AG09319 (cell line): ENCODE measurements around the gene ACOT12.
"Not testable (repeated sequence)": the region's sequence is repeated elsewhere in the genome, so short reads cannot be mapped to it uniquely, and the experiment has no call there.

ENCODE experiments used
- DNase-seq: peaks from one replicate; pipeline ENCODE4 v3.0.0-alpha.2; 2010; ENCODE audit warnings: low read depth; ENCODE audit errors: extremely low read depth
- TF ChIP-seq, protein P1 (sequence below): IDR thresholded peaks from 2 replicates; pipeline ENCODE4 v1.5.1; 2011; ENCODE audit warnings: low read depth, mild to moderate bottlenecking, inconsistent platforms, low read length, moderate library complexity

ACOT12 gene

DNA sequence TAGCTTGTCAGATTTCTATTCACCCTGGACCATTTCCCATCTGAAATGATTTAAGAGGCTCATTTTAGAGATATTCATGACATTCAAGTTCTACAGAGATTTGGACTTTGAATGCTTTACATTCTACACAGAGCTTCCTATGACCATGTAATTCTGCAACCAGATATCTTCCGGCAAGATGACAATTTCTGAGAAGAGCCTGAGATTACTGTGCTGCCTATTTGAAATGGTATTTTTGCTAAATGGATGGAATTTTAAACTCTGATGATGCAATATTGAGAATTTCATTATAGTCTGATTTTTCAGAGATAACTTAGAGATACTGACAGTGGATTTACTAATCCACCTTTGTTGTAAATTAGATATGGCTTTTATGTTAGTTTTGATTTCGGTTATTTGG, 16.0 kb upstream of the ACOT12 start:
- TF ChIP-seq, protein P1, sequence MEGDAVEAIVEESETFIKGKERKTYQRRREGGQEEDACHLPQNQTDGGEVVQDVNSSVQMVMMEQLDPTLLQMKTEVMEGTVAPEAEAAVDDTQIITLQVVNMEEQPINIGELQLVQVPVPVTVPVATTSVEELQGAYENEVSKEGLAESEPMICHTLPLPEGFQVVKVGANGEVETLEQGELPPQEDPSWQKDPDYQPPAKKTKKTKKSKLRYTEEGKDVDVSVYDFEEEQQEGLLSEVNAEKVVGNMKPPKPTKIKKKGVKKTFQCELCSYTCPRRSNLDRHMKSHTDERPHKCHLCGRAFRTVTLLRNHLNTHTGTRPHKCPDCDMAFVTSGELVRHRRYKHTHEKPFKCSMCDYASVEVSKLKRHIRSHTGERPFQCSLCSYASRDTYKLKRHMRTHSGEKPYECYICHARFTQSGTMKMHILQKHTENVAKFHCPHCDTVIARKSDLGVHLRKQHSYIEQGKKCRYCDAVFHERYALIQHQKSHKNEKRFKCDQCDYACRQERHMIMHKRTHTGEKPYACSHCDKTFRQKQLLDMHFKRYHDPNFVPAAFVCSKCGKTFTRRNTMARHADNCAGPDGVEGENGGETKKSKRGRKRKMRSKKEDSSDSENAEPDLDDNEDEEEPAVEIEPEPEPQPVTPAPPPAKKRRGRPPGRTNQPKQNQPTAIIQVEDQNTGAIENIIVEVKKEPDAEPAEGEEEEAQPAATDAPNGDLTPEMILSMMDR = no peak
- DNase-seq = no peak

DNA sequence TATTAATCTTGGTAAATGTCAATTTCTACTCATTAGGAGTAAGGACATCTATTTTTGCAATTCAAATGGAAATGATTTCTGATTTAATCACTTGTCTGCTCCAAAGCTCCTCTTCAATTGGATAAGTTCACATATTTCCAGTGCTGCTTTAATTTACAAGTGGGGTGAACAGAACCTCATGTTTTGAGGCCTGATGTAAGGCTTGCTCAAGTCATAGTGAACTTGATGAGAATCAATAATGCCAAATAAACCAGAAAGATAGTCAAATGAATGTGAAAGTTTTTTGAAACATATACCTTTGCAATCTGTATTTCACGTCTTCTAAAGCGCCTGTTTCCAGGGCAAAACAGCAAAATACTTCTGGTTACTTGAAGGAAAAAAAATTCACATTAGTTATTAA, 15.4 kb upstream of the ACOT12 start:
- TF ChIP-seq, protein P1 = no peak
- no peak for DNase-seq

DNA sequence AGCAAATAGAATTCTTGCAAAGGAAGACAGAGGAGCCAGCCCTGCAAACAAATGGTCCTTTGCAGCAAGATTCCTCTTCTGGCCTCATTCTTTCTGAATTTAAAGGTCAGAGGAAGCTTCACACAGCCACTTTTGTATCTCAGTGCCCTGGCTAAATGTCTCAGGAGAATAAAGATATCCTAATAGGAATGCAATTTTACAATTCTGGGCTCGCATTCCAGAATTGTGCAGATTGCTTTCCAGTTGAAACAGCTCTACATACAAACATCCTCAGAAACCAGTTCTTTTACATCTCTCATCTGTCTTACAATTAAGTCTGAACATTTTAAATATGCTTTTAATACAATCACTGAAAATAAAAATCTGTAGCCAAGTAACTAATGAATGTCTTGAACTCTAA, 14.6 kb upstream of the ACOT12 start:
- no peak for DNase-seq
- TF ChIP-seq, protein P1 = no peak

DNA sequence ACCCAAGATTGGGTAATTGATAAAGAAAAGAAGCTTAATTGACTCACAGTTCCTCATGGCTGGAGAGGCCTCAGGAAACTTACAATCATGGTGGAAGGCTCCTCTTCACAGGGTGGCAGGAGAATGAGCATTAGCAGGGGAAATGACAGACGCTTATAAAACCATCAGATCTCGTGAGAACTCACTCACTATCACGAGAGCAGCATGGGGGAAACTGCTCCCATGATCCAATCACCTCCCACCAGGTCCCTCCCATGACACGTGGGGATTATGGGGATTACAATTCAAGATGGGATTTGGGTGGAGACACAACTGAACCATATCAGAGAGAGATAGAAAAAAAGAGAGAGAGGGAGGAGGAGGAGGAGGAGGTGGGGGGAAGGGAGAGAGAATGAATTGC, 13.9 kb upstream of the ACOT12 start:
- not testable (repeated sequence) for DNase-seq

DNA sequence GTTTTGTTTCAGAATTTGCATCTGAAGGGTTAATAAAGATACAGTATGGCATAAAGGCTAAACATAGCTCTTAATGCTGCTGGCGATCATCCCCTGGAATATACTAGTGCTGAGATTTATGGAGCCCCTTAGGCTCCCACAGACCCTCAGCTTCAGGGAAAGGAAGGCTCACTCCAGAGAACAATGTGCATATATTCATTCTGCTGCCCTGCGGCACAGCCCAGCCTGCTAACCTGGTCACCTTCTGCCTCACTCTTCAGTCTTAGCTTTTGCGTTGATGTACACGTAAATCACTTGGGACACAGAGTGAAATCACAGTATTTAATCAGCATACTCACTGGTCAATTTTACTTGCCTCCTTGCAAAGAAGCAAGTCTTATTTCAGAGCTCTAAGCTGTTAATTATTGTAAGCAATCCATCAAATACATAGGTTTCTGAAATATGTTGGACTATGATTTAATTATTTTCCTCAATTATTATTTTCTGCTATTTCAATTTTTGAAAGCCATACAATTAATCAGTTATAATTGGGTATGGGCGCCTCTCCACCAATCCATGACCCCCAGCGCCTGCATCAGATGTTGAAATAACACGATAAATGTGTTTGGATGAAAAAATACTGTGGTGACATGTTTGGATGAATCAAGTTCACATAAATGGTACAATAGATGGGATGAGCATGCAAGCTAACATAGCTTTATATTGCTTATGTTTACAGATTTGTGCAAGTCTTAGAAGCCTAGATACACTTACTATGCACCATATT, 11.4 kb upstream of the ACOT12 start:
- no peak for DNase-seq
- TF ChIP-seq, protein P1 = no peak

DNA sequence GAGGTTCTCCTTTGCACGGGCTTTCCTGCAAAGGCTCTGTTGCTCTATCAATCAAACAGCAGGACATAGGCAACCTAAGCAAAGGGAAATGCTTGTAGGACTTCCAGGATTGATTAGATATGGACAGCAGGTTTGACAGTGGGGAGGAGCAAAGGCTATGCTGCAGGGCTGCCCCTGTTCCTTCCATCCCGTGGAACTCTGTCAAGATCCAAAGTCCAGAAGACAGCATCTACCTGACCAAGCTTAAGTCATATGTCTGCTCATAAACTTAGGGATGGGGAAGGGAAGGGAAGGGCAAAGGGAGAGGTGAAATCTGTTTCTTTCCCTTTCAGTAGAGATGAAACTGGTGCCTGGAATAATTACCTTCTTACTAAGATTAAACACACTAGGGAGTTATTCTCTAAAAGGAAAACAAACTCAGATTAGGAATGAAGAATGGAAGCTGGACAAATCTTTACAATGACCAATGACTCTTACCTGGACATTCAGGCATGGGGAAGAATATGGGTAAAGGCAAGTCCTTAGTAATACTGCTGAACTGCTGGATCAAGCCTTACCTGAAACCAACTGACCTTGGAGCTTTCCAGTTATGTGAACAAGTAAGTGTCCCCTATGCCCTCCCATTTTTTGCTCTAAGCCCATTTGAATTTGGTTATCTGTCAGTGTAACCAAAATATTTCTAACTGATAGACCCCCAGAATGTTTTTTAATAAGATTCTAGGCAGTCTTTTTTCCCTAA, 8.4 kb upstream of the ACOT12 start:
- TF ChIP-seq, protein P1 = no peak
- DNase-seq = no peak

DNA sequence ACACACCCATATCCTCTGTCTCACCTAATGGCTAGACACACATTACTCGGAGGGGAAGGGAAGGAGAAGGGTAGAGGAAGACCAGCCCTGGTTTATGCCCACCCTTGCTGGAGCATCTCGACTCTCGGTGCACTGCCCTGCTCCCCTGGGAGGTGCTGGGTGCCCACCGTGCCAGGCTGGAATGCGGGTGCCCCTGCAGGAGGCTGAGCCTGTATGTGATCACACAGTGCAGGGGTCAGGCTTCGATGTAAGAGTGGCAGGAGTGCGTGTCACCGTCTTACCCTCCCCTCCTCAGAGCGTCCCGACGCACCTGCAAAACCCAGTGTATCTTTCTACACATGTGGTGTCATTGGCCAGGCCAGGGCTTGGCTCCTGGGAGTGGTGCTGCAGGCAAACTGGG, 7.3 kb upstream of the ACOT12 start:
- DNase-seq = no peak
- TF ChIP-seq, protein P1 = no peak
